Fibroblast of the aortic adventitia (primary cell): ENCODE results near the gene KCTD15. TPM values are rescaled to one million over a fixed set of nuclear protein-coding genes. Genes with fewer than 3 reads are reported as not detected.

Source experiments
- DNase-seq: peaks from one replicate; pipeline ENCODE4 v3.0.0-alpha.2; 2010; ENCODE audit warnings: low read depth
- H3K4me3 ChIP-seq: 2 replicates; pipeline ENCODE4 v1.5.1; 2011; ENCODE audit warnings: low read depth, mild to moderate bottlenecking, control low read depth, low read length, moderate library complexity
- CTCF ChIP-seq: IDR thresholded peaks from 2 replicates; pipeline ENCODE4 v1.5.1; 2011; ENCODE audit warnings: mild to moderate bottlenecking, low read length, control low read depth, inconsistent platforms; ENCODE audit not compliant: insufficient read depth
- total RNA-seq: library from RNA; depleted of rRNA; stranded (reverse); fragments of >200 nt; gene quantifications from 2 replicates; pipeline ENCODE4 v1.2.3, GENCODE V29; 2012; ENCODE audit warnings: low replicate concordance

KCTD15 gene
- total RNA-seq, 1 donor: 13.3 TPM

DNA sequence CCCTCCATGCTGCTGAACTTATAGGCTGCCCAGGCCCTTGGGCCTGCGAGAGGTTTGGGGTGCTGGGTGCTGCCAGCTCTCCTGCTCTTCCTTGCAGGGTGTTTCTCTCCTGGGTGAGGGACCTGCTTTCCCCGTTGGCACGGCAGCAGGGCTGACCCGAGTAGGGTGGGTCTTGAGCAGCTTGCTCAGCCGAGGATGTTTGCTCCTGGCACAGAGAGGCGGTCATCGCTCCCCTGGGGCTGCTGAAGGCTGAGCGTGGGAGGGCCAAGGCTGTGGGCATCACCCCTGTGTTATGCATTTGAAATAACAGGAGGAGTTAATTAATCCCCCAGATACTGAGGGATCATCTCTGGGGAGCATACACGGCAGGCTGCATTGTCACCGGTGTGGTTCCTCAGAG is 5.3 kb downstream of the KCTD15 start:
- no peak for DNase-seq
- no peak for TF ChIP-seq CTCF

GRCh38 chr19:33802801-33803200 is 6.1 kb downstream of the KCTD15 start:
- no peak for DNase-seq
- TF ChIP-seq CTCF: no peak

More for the DNA sequence above, 5.3 kb downstream of the KCTD15 start:
- no peak overlapping the region for H3K4me3 ChIP-seq

DNA sequence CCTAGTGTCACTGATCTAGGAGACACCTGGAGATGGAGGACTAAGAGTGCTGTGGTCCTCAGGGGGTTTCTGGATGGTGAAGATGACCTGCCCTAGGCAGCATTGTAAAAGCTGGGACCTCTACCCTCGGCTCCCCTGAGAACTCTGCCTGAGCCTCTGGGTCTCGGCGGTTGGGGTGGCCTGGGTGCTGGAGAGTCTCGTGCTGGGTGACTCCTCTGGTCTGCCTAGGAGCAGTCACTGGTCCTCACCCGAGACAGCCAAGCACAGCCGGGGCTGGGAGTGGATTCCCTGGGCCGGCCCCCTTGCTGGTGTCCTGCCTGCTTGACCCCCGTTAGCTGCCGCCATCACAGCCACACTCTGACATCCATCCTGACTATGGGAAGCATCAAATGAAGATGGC is 6.7 kb downstream of the KCTD15 start:
- DNase-seq: no peak
- TF ChIP-seq CTCF: no peak
- no peak overlapping the region for H3K4me3 ChIP-seq

More at GRCh38 chr19:33802801-33803200, 6.1 kb downstream of the KCTD15 start:
- H3K4me3 ChIP-seq: no peak overlapping the region

- peak; percentile 87 for DNase-seq
- H3K4me3 ChIP-seq: no peak overlapping the region
- TF ChIP-seq CTCF: no peak
These were observed 7.5 kb downstream of the KCTD15 start for GRCh38 chr19:33804021-33804799.

DNA sequence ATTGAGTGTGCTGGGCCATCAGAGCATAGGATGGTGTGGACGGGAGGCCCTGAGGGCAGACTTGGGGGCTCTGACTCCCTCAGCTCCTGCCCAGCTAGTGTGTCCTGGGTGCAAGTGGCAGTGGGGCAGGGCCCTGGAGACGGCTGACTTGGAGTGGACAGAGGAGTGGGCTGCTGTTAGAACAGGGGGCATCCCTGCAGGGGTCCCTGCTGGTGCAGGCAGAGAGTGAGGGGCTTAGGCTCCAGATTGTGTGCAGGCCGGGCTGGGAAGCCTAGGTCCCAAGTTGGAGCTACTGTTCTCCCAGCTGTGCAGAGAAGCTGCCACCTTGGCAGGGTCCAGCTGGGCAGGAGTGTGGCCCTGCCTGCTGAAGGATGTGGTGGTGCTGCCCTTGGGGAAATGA is 8.6 kb downstream of the KCTD15 start:
- H3K4me3 ChIP-seq: no peak overlapping the region
- DNase-seq: no peak
- no peak for TF ChIP-seq CTCF

GRCh38 chr19:33805840-33806433 is 9.3 kb downstream of the KCTD15 start:
- TF ChIP-seq CTCF: no peak
- DNase-seq: no peak
- no peak overlapping the region for H3K4me3 ChIP-seq
